DMS53 (cell line): ENCODE results near the gene RHOA.

Experiments
- DNase-seq: peaks from one replicate; lab custom pipeline; 2025; lab: John Stamatoyannopoulos, UW

The RHOA gene

DNA sequence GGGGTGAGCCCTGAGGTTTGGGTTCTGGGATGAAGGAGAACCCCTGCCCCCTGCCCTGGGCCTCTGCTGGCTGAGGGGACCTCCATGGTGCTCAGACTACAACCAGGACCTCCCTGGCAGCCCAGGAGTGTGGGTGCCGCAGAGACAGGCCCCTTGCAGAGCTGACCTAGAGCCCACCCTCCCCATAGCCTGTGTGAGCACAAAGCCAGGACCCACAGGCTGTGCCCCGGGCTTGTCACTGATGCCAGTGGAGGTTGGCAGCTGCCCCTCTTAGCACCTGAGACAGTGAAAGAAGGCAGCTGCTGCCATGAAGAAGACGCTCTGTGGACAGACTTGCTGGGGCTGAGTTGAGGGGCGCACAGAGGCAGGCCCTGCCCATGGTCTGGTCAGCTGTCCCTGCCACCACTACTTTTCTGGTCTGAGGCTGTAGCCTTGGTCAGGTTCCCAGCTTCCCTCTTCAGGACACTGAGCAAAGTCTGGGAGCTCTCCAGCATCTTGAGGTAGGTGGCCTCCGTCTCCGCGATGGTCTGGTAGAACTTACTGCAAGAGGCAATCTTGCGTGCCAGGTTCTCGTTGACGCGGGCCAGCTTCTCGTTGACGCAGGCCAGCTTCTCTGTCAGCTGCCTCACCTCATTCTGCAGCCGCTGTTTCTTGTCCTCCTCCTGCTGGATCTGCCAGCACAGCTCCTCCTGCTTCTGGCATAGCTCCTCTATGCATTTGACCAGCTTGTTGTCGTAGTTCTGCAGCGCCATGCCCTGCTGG lies 94.9 kb downstream of the RHOA start:
- no peak for DNase-seq

GRCh38 chr3:49313896-49314688 lies 97.7 kb downstream of the RHOA start:
- DNase-seq: no peak

GRCh38 chr3:49311283-49311682 lies 100.5 kb downstream of the RHOA start:
- DNase-seq: no peak

DNA sequence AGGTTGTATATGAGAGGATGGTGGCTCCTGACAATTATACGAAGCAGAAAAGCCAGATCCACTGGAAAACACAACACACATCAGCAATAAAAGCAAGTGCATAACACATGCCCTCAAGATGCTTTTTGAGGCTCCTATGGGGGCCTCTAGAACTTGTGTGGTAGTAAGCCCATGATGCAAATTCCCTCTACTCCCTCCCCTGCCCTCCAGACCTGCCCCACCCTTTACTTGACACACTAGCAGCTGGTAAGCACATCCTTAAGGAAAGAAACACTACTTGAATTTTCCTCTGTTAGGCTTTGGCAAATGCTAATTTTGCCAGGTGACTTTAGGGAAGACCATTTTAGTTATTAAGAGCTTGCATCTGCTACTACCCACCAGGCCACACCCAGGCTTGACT lies 101.1 kb downstream of the RHOA start:
- no peak for DNase-seq
